ENCODE results near the gene OTOP2. TPM values are rescaled to one million over a fixed set of nuclear protein-coding genes. Genes with fewer than 3 reads are reported as not detected.

OTOP2 gene
- total RNA-seq, 1 experiment from 2014 or later: not detected

DNA sequence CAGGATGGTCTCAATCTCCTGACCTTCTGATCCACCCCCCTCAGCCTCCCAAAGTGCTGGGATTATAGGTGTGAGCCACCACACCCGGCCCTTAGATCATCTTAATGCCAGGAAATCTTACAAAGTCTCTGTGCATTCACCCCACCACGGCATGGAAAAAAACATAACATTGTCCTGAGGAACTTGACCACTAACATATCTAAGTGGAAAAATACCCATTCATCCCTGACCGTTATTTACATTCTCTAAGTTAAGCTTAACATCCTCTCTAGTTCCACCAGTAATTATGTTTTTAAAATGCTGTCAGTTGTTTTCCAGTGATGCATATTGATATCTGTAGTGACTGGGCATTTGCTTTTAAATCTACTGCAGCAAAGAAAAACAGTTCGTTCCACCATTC is 51.9 kb downstream of the OTOP2 start:
- no TSS peak for BruUV-seq (replicated peaks)
- Histone ChIP-seq H3K79me2 (ENCODE audit: low read length) (peaks cover 10% of the 10 kb centered on the region), H3K36me3 (ENCODE audit: low read depth, low read length) (no peaks in the 10 kb centered on the region), H4K20me1 (ENCODE audit: low read length) (no peaks in the 10 kb centered on the region), H3K9ac (ENCODE audit: low read length) (no peak overlapping the region), H3K9me2 (replicated peaks; ENCODE audit: low read length) (no peaks in the 10 kb centered on the region), H3K4me2 (ENCODE audit: low read length) (no peak overlapping the region), H3K27me3 (ENCODE audit: low read length) (no peaks in the 10 kb centered on the region), H3K27ac (ENCODE audit: low read length) (no peak overlapping the region), H3K4me1 (ENCODE audit: insufficient read depth, low read length) (peaks cover 10% of the 10 kb centered on the region), H2AFZ (ENCODE audit: low read length) (no peak overlapping the region), H3K4me3 (ENCODE audit: low read length) (no peak overlapping the region), H3K9me3 (ENCODE audit: low read length) (no peaks in the 10 kb centered on the region), H3F3A (ENCODE audit: low read length, unreplicated experiment) (no peaks in the 10 kb centered on the region)
- ChIA-PET CTCF (no interaction called here), POLR2A (ENCODE audit: unreplicated experiment) (no interaction called here)
- ATAC-seq (no peak), DNase-seq (no peak)
- intact Hi-C loops (cut with micrococcal nuclease): no loop called here
- TF ChIP-seq EZH2 (IDR thresholded peaks at IDR 0.05; ENCODE audit: low read length, unreplicated experiment) (no peak), EZH2phosphoT487 (IDR thresholded peaks at IDR 0.05; ENCODE audit: borderline replicate concordance, low read length) (no peak)
- TF ChIP-seq, protein P1, sequence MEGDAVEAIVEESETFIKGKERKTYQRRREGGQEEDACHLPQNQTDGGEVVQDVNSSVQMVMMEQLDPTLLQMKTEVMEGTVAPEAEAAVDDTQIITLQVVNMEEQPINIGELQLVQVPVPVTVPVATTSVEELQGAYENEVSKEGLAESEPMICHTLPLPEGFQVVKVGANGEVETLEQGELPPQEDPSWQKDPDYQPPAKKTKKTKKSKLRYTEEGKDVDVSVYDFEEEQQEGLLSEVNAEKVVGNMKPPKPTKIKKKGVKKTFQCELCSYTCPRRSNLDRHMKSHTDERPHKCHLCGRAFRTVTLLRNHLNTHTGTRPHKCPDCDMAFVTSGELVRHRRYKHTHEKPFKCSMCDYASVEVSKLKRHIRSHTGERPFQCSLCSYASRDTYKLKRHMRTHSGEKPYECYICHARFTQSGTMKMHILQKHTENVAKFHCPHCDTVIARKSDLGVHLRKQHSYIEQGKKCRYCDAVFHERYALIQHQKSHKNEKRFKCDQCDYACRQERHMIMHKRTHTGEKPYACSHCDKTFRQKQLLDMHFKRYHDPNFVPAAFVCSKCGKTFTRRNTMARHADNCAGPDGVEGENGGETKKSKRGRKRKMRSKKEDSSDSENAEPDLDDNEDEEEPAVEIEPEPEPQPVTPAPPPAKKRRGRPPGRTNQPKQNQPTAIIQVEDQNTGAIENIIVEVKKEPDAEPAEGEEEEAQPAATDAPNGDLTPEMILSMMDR (conservative IDR thresholded peaks at IDR 0.05; ENCODE audit: low read depth, low read length): no peak

DNA sequence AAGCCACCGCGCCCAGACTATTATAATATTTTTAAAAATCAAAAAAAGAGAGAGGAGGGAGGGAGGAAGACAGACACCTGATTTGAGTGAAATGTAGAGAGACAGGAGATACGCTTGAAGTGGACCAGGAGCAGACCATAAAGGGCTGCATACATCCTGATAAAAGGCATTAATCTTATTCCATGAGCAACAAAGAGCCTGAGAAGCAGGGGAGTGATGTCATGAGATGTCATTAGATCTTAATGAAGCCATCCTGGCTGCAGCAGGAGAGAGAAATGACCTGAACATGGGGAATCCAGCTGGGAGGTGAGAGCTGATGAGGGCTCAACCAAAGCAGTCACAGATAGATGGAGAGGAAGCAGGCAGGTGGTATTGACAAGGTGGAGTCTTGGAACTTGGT is 53.7 kb downstream of the OTOP2 start:
- H3K9me2 ChIP-seq (replicated peaks; ENCODE audit: low read length): no peaks in the 10 kb centered on the region
- ATAC-seq (no peak), DNase-seq (no peak)
- H3F3A ChIP-seq (ENCODE audit: low read length, unreplicated experiment): no peaks in the 10 kb centered on the region
- H3K79me2 ChIP-seq (ENCODE audit: low read length): no peaks in the 10 kb centered on the region
- no peak overlapping the region for H3K9ac ChIP-seq (ENCODE audit: low read length)
- H4K20me1 ChIP-seq (ENCODE audit: low read length): no peaks in the 10 kb centered on the region
- TF ChIP-seq EZH2 (IDR thresholded peaks at IDR 0.05; ENCODE audit: low read length, unreplicated experiment): no peak
- TF ChIP-seq, protein P1 (conservative IDR thresholded peaks at IDR 0.05; ENCODE audit: low read depth, low read length): no peak
- H3K36me3 ChIP-seq (ENCODE audit: low read depth, low read length): no peaks in the 10 kb centered on the region
- no peaks in the 10 kb centered on the region for H3K9me3 ChIP-seq (ENCODE audit: low read length)
- no peak overlapping the region for H3K4me2 ChIP-seq (ENCODE audit: low read length)
- no peak overlapping the region for H3K4me3 ChIP-seq (ENCODE audit: low read length)
- no peak overlapping the region for H2AFZ ChIP-seq (ENCODE audit: low read length)
- no peaks in the 10 kb centered on the region for H3K27me3 ChIP-seq (ENCODE audit: low read length)
- ChIA-PET CTCF (no interaction called here), POLR2A (ENCODE audit: unreplicated experiment) (no interaction called here)
- no TSS peak for BruUV-seq (replicated peaks)
- intact Hi-C loops (cut with micrococcal nuclease): no loop called here
- H3K27ac ChIP-seq (ENCODE audit: low read length): no peak overlapping the region
- H3K4me1 ChIP-seq (ENCODE audit: insufficient read depth, low read length): peaks cover 12% of the 10 kb centered on the region

DNA sequence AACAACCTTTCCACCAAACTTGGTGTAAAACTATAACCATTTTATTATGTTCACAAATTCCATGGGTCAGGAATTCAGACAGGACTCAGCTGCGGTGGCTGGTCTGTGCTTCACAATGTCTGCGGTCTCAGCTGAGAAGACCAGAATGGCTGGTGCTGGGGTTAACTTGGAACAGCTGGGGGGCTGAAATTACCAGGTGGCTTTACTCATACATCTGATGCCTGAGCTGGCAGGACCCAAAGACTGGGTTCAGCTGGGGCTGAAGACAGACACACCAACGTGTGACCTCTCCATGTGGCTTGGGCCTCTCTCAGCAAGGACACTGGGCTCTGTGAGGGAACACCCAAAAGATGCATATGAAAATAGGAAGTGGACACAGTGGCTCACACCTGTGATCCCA is 54.2 kb downstream of the OTOP2 start:
- Histone ChIP-seq H3K79me2 (ENCODE audit: low read length) (no peaks in the 10 kb centered on the region), H2AFZ (ENCODE audit: low read length) (no peak overlapping the region), H3K27me3 (ENCODE audit: low read length) (no peaks in the 10 kb centered on the region), H3K4me2 (ENCODE audit: low read length) (no peak overlapping the region), H3K9me3 (ENCODE audit: low read length) (no peaks in the 10 kb centered on the region), H3K9me2 (replicated peaks; ENCODE audit: low read length) (no peaks in the 10 kb centered on the region), H3K4me3 (ENCODE audit: low read length) (no peak overlapping the region), H3K27ac (ENCODE audit: low read length) (no peak overlapping the region), H3K4me1 (ENCODE audit: insufficient read depth, low read length) (peaks cover 12% of the 10 kb centered on the region), H3K36me3 (ENCODE audit: low read depth, low read length) (no peaks in the 10 kb centered on the region), H4K20me1 (ENCODE audit: low read length) (no peaks in the 10 kb centered on the region), H3F3A (ENCODE audit: low read length, unreplicated experiment) (no peaks in the 10 kb centered on the region), H3K9ac (ENCODE audit: low read length) (no peak overlapping the region)
- BruUV-seq (replicated peaks): no TSS peak
- TF ChIP-seq EZH2 (IDR thresholded peaks at IDR 0.05; ENCODE audit: low read length, unreplicated experiment) (no peak), EZH2phosphoT487 (IDR thresholded peaks at IDR 0.05; ENCODE audit: borderline replicate concordance, low read length) (no peak)
- TF ChIP-seq, protein P1 (conservative IDR thresholded peaks at IDR 0.05; ENCODE audit: low read depth, low read length): no peak
- ChIA-PET CTCF (no interaction called here), POLR2A (ENCODE audit: unreplicated experiment) (no interaction called here)
- intact Hi-C loops (cut with micrococcal nuclease): no loop called here
- ATAC-seq: no peak
- DNase-seq: no peak

All from PC-3 (cell line).